ENCODE results near the gene SNRPA.
"Not testable (repeated sequence)": the region's sequence is repeated elsewhere in the genome, so short reads cannot be mapped to it uniquely, and the experiment has no call there.

SNRPA gene

GRCh38 chr19:40802300-40803169 lies 51.5 kb downstream of the SNRPA start:
- no peak for DNase-seq (ENCODE audit: low read depth)

GRCh38 chr19:40803170-40803856 lies 52.3 kb downstream of the SNRPA start:
- DNase-seq (ENCODE audit: low read depth), result no peak

GRCh38 chr19:40803857-40804782 lies 53.1 kb downstream of the SNRPA start:
- DNase-seq (ENCODE audit: low read depth), result no peak

- DNase-seq (ENCODE audit: low read depth), result no peak
Measured at GRCh38 chr19:40804783-40805242, 53.8 kb downstream of the SNRPA start.

GRCh38 chr19:40805258-40805868 lies 54.4 kb downstream of the SNRPA start:
- no peak for DNase-seq (ENCODE audit: low read depth)

- DNase-seq (ENCODE audit: low read depth), result peak; percentile 54
Measured at GRCh38 chr19:40806423-40807146, 55.6 kb downstream of the SNRPA start.

GRCh38 chr19:40807147-40808020 lies 56.4 kb downstream of the SNRPA start:
- no peak for DNase-seq (ENCODE audit: low read depth)

GRCh38 chr19:40808021-40808325 lies 57.0 kb downstream of the SNRPA start:
- no peak for DNase-seq (ENCODE audit: low read depth)

- no peak for DNase-seq (ENCODE audit: low read depth)
Measured at GRCh38 chr19:40808497-40808896, 57.5 kb downstream of the SNRPA start.

- DNase-seq (ENCODE audit: low read depth), result no peak
Measured at GRCh38 chr19:40809358-40810086, 58.5 kb downstream of the SNRPA start.

GRCh38 chr19:40810160-40810559 lies 59.2 kb downstream of the SNRPA start:
- no peak for DNase-seq (ENCODE audit: low read depth)

GRCh38 chr19:40810649-40811408 lies 59.8 kb downstream of the SNRPA start:
- DNase-seq (ENCODE audit: low read depth), result not testable (repeated sequence)

- no peak for DNase-seq (ENCODE audit: low read depth)
Measured at GRCh38 chr19:40811478-40812341, 60.7 kb downstream of the SNRPA start.

- DNase-seq (ENCODE audit: low read depth), result not testable (repeated sequence)
Measured at GRCh38 chr19:40812571-40812970, 61.6 kb downstream of the SNRPA start.

GRCh38 chr19:40813182-40813581 lies 62.2 kb downstream of the SNRPA start:
- DNase-seq (ENCODE audit: low read depth), result no peak
